Measurements from ENCODE around the gene CAPN13. TPM values are rescaled to one million over a fixed set of nuclear protein-coding genes. Genes with fewer than 3 reads are reported as not detected.
A peak's percentile ranks its signal among the peaks of the same experiment; 100 is the strongest.

CAPN13 gene
- total and polyA plus RNA-seq, 10 of the 15 experiments (the other 5 are each of a cell fraction or from before 2014, with no cell fraction given): 0.03 to 0.10 (median 0.06) TPM; not detected in 7

GRCh38 chr2:30713698-30714097 is 93.5 kb downstream of the CAPN13 start:
- no peak overlapping the region for H3K9ac ChIP-seq (ENCODE audit: control insufficient read depth, insufficient read depth, low read length)
- ChIA-PET RAD21 (ENCODE audit: unreplicated experiment) (interaction anchor here (1.2 to 13.0 kb wide), 10 partner anchors 147 to 619 kb away, joined by 3 to 420 read pairs (median 8); no protein-coding TSS in a partner anchor), POLR2A (interaction anchor here (0.5 to 0.9 kb wide), 2 partner anchors 549 to 811 kb away, joined by 4 read pairs; no protein-coding TSS in a partner anchor), CTCF (interaction anchor here (0.6 to 16.4 kb wide), 14 partner anchors 9 to 809 kb away, joined by 3 to 724 read pairs (median 34); no protein-coding TSS in a partner anchor), SMC1A (ENCODE audit: uncharacterized antibody, unreplicated experiment) (interaction anchor here (0.5 to 13.9 kb wide), 20 partner anchors 11 to 1596 kb away, joined by 3 to 379 read pairs (median 4); no protein-coding TSS in a partner anchor)
- WGBS (ENCODE audit: insufficient coverage, insufficient replicate concordance, low lambda C conversion rate, missing lambda C conversion rate): 100% methylated on average over 3 of the region's 3 CpGs
- H3K27ac ChIP-seq (ENCODE audit: control insufficient read depth, insufficient read depth): no peak overlapping the region
- no peak overlapping the region for H3K4me2 ChIP-seq (ENCODE audit: control insufficient read depth, insufficient read depth)
- no peaks in the 10 kb centered on the region; a peak in 1 of 4 replicates for H3K27me3 ChIP-seq (replicated peaks in 1 of 2; ENCODE audit: control insufficient read depth in 2 of 2, insufficient read depth in 2 of 2, low read length in 1 of 2)
- peaks cover 13% of the 10 kb centered on the region for H3K4me1 ChIP-seq (ENCODE audit: control insufficient read depth, insufficient read depth, low read length)
- no peaks in the 10 kb centered on the region for H4K20me1 ChIP-seq (ENCODE audit: control insufficient read depth, insufficient read depth)
- no TSS peak for BruUV-seq (replicated peaks)
- H2AFZ ChIP-seq (ENCODE audit: control insufficient read depth, low read depth, low read length): peak overlapping the region; percentile 92
- no peak for DNase-seq (ENCODE audit: low read depth, low spot score)
- no peaks in the 10 kb centered on the region for H3K9me3 ChIP-seq (replicated peaks; ENCODE audit: control insufficient read depth, insufficient read depth, low read length)
- TF ChIP-seq SMARCA5 (IDR thresholded peaks at IDR 0.05): no peak
- TF ChIP-seq MLLT1 (IDR thresholded peaks at IDR 0.05): no peak
- no peak for TF ChIP-seq ZNF274 (IDR thresholded peaks at IDR 0.05; ENCODE audit: insufficient read depth, insufficient read length)
- no peak for TF ChIP-seq SUPT20H (IDR thresholded peaks at IDR 0.05; ENCODE audit: borderline replicate concordance, control insufficient read depth, low read depth, low read length)
- no peak for TF ChIP-seq BMI1 (IDR thresholded peaks at IDR 0.05; ENCODE audit: borderline replicate concordance)
- TF ChIP-seq GABPA (IDR thresholded peaks at IDR 0.05; ENCODE audit: low read depth): no peak
- no peak for TF ChIP-seq PBX3 (IDR thresholded peaks at IDR 0.05; ENCODE audit: insufficient replicate concordance, low read depth, low read length)
- TF ChIP-seq SKIL (IDR thresholded peaks at IDR 0.05; ENCODE audit: low read depth, poor library complexity, severe bottlenecking): no peak
- TF ChIP-seq RUNX3 (IDR thresholded peaks at IDR 0.05; ENCODE audit: low read length): no peak
- no peak for TF ChIP-seq NR2F1 (conservative IDR thresholded peaks at IDR 0.05)
- no peak for TF ChIP-seq POLR2A (IDR thresholded peaks at IDR 0.05; ENCODE audit: low read depth, low read length)
- TF ChIP-seq TCF12 (IDR thresholded peaks at IDR 0.05; ENCODE audit: low read depth, low read length): no peak
- no peak for ATAC-seq
- FAIRE-seq: no peak
- H3K4me3 ChIP-seq: no peak overlapping the region
- intact Hi-C loops (cut with micrococcal nuclease; ENCODE audit: unreplicated experiment) (loop anchor here (1.0 to 10.0 kb wide), 6 partner anchors 149 to 1011 kb away; no protein-coding TSS in a partner anchor), in situ Hi-C loops (cut with MboI) (no loop called here)
- no peaks in the 10 kb centered on the region for H3K36me3 ChIP-seq (ENCODE audit: control insufficient read depth in 2 of 2, insufficient read depth in 2 of 2, low read length in 1 of 2)
- no peaks in the 10 kb centered on the region for H3K79me2 ChIP-seq (ENCODE audit: control insufficient read depth, insufficient read depth, low read length)

Data from GM12878 (cell line).